SK-N-SH (cell line): ENCODE data around the gene TSPAN16. TPM values are rescaled to one million over a fixed set of nuclear protein-coding genes. Genes with fewer than 3 reads are reported as not detected.

Source experiments
- CTCF ChIA-PET: fragments of 300-600, 350-600 bp; formaldehyde crosslinking; extraction: SDS; loops from one replicate; lab custom pipeline; 2021; lab: Yijun Ruan, JAX
- POLR2A ChIA-PET: fragments of 350-600 bp; sonication (Branson Sonifier 250); formaldehyde crosslinking; extraction: SDS; loops from one replicate; lab custom pipeline; 2020; ENCODE audit warnings: antibody characterized with exemption, inconsistent platforms; lab: Yijun Ruan, JAX
- DNase-seq: peaks from one replicate; pipeline ENCODE4 v3.0.0; 2012
- H2AFZ ChIP-seq: fragments of 200-600 bp; sonication (generic); 2 replicates; pipeline ENCODE4 v1.8.1; 2016; ENCODE audit warnings: antibody characterized with exemption, mild to moderate bottlenecking, low read depth
- H3F3A ChIP-seq: fragments of 200-600 bp; sonication (generic); replicated peaks from 2 replicates; pipeline ENCODE3; 2016; ENCODE audit warnings: antibody characterized with exemption, mild to moderate bottlenecking; ENCODE audit not compliant: insufficient read depth
- H3K27ac ChIP-seq, 2 experiments: fragments of 200-500 bp in 1 of 2; fragments of 200-600 bp in 1 of 2; sonication (Bioruptor generic) in 1 of 2; sonication (generic), shearing (Covaris generic) in 1 of 2; 2 replicates each; pipeline versions ENCODE4 v1.5.1 to v1.6.1; 2014 to 2016; ENCODE audit warnings: low read depth in 2 of 2, inconsistent platforms in 1 of 2, low read length in 1 of 2, mild to moderate bottlenecking in 1 of 2, mixed read lengths in 1 of 2
- H3K27me3 ChIP-seq: fragments of 200-600 bp; sonication (generic), shearing (Covaris generic); 2 replicates; pipeline ENCODE4 v1.6.1; 2016; ENCODE audit warnings: mixed run types; ENCODE audit not compliant: insufficient read depth
- H3K36me3 ChIP-seq, 2 experiments: fragments of 200-500 bp in 1 of 2; fragments of 200-600 bp in 1 of 2; sonication (Bioruptor generic) in 1 of 2; sonication (generic) in 1 of 2; replicated peaks in 1 of 2; 2 replicates each; pipeline versions ENCODE3 to v1.5.1; 2014 to 2016; ENCODE audit warnings: low read length in 1 of 2, mild to moderate bottlenecking in 1 of 2; ENCODE audit not compliant: insufficient read depth in 2 of 2, control insufficient read depth in 1 of 2
- H3K4me1 ChIP-seq, 2 experiments: fragments of 200-500 bp in 1 of 2; fragments of 200-600 bp in 1 of 2; sonication (Bioruptor generic) in 1 of 2; sonication (generic), shearing (Covaris generic) in 1 of 2; 2 replicates each; pipeline versions ENCODE4 v1.5.1 to v1.6.1; 2014 to 2016; ENCODE audit warnings: low read depth in 1 of 2, low read length in 1 of 2, mixed run types in 1 of 2; ENCODE audit not compliant: insufficient read depth in 2 of 2, control insufficient read depth in 1 of 2
- H3K4me2 ChIP-seq: fragments of 200-600 bp; sonication (generic), shearing (Covaris generic); 2 replicates; pipeline ENCODE4 v1.6.1; 2017; ENCODE audit warnings: mixed run types
- H3K4me3 ChIP-seq, 2 experiments: fragments of 200-500 bp in 1 of 2; fragments of 200-600 bp in 1 of 2; sonication (Bioruptor generic) in 1 of 2; sonication (generic), shearing (Covaris generic) in 1 of 2; 2 replicates each; pipeline versions ENCODE4 v1.5.1 to v1.8.1; 2014 to 2016; ENCODE audit warnings: low read depth in 2 of 2, inconsistent platforms in 1 of 2, low read length in 1 of 2, mild to moderate bottlenecking in 1 of 2, mixed read lengths in 1 of 2, moderate library complexity in 1 of 2
- H3K79me2 ChIP-seq: fragments of 200-600 bp; sonication (generic); 2 replicates; pipeline ENCODE4 v1.8.1; 2017; ENCODE audit warnings: mild to moderate bottlenecking; ENCODE audit not compliant: insufficient read depth
- H3K9ac ChIP-seq: fragments of 200-600 bp; sonication (generic); 2 replicates; pipeline ENCODE4 v1.6.1; 2017; ENCODE audit warnings: mixed run types
- H3K9me2 ChIP-seq: fragments of 200-600 bp; sonication (generic); 2 replicates; pipeline ENCODE4 v1.6.1; 2017; ENCODE audit warnings: mixed run types
- H3K9me3 ChIP-seq: fragments of 200-600 bp; sonication (generic); 2 replicates; pipeline ENCODE4 v1.6.1; 2017; ENCODE audit warnings: mixed run types, mild to moderate bottlenecking, moderate library complexity
- H4K20me1 ChIP-seq: fragments of 200-600 bp; sonication (generic); 2 replicates; pipeline ENCODE4 v1.6.1; 2017; ENCODE audit warnings: mild to moderate bottlenecking, mixed run types; ENCODE audit not compliant: insufficient read depth
- CTCF ChIP-seq: fragments of 200-600 bp; sonication (generic); IDR thresholded peaks from 2 replicates; pipeline ENCODE4 v1.6.1; 2017; ENCODE audit warnings: antibody characterized with exemption, mild to moderate bottlenecking, moderate library complexity
- EZH2phosphoT487 ChIP-seq: fragments of 200-600 bp; sonication (generic); IDR thresholded peaks from 2 replicates; pipeline ENCODE4 v1.6.1; 2017; ENCODE audit warnings: low read depth, mixed run types, mild to moderate bottlenecking, antibody characterized with exemption, moderate library complexity, borderline replicate concordance
- FOSL2 ChIP-seq: IDR thresholded peaks from 2 replicates; pipeline ENCODE4 v1.4.0; 2012; ENCODE audit warnings: low read depth, mild to moderate bottlenecking, moderate library complexity, borderline replicate concordance
- FOXM1 ChIP-seq: IDR thresholded peaks from 2 replicates; pipeline ENCODE4 v1.4.0; 2012; ENCODE audit warnings: low read depth, mild to moderate bottlenecking
- GATA2 ChIP-seq: sonication (generic); formaldehyde crosslinking; IDR thresholded peaks from 2 replicates; pipeline ENCODE4 v1.5.0; 2020; ENCODE audit warnings: mild to moderate bottlenecking, missing genetic modification reagents
- IRF3 ChIP-seq: fragments of 150-350 bp; IDR thresholded peaks from 2 replicates; pipeline ENCODE4 v1.6.1; 2016; ENCODE audit warnings: mild to moderate bottlenecking, low read depth, low read length
- JUND ChIP-seq: IDR thresholded peaks from 2 replicates; pipeline ENCODE4 v1.4.0; 2012
- MAX ChIP-seq: IDR thresholded peaks from 2 replicates; pipeline ENCODE4 v1.4.0; 2012; ENCODE audit warnings: low read depth
- MXI1 ChIP-seq: IDR thresholded peaks from 2 replicates; pipeline ENCODE4 v1.6.1; 2012; ENCODE audit warnings: mild to moderate bottlenecking, low read depth, low read length, improper control_type of control experiment
- NFIC ChIP-seq: IDR thresholded peaks from 2 replicates; pipeline ENCODE4 v1.4.0; 2012; ENCODE audit warnings: borderline replicate concordance
- PBX3 ChIP-seq: IDR thresholded peaks from 2 replicates; pipeline ENCODE4; 2012
- RCOR1 ChIP-seq: fragments of 150-350 bp; IDR thresholded peaks from 2 replicates; pipeline ENCODE4 v1.6.1; 2017; ENCODE audit warnings: antibody characterized with exemption, low read length
- RXRA ChIP-seq: IDR thresholded peaks from 2 replicates; pipeline ENCODE4 v1.4.0; 2012; ENCODE audit warnings: low read depth, mild to moderate bottlenecking, borderline replicate concordance
- SIN3A ChIP-seq: IDR thresholded peaks from 2 replicates; pipeline ENCODE4 v1.6.1; 2012; ENCODE audit warnings: low read depth, mild to moderate bottlenecking, low read length, moderate library complexity, borderline replicate concordance
- SMC3 ChIP-seq: IDR thresholded peaks from 2 replicates; pipeline ENCODE4 v1.6.1; 2012; ENCODE audit warnings: low read depth, low read length, improper control_type of control experiment
- TAF1 ChIP-seq: IDR thresholded peaks from 2 replicates; pipeline ENCODE4 v1.6.1; 2012; ENCODE audit warnings: low read depth, mild to moderate bottlenecking, low read length, moderate library complexity, borderline replicate concordance
- TEAD4 ChIP-seq: IDR thresholded peaks from 2 replicates; pipeline ENCODE4 v1.4.0; 2012; ENCODE audit warnings: mild to moderate bottlenecking, borderline replicate concordance; ENCODE audit not compliant: insufficient read depth
- USF1 ChIP-seq: IDR thresholded peaks from 2 replicates; pipeline ENCODE4 v1.4.0; 2012; ENCODE audit warnings: low read depth, borderline replicate concordance
- YY1 ChIP-seq: IDR thresholded peaks from 2 replicates; pipeline ENCODE4 v1.4.0; 2012; ENCODE audit warnings: low read depth, mild to moderate bottlenecking
- ZBTB33 ChIP-seq: IDR thresholded peaks from 2 replicates; pipeline ENCODE4 v1.4.0; 2012; ENCODE audit warnings: low read depth, borderline replicate concordance
- WGBS: methylation state at CpG from one replicate; pipeline ENCODE4 v1.1.6; 2017; ENCODE audit warnings: low lambda C conversion rate; 5-methylcytosine and 5-hydroxymethylcytosine counted together
- polyA plus RNA-seq, 3 experiments: library from polyadenylated mRNA; depleted of rRNA; stranded (reverse); fragments of >200 nt; gene quantifications; 2 replicates each; pipeline ENCODE4 v1.2.3, GENCODE V29; 2012

The TSPAN16 gene
- polyA plus RNA-seq, 1 of the 3 experiments (the other 2 are of a cell fraction), result not detected

- DNase-seq, result no peak
- ChIA-PET CTCF (no interaction called here), POLR2A (no interaction called here)
These were observed 4.8 kb downstream of the TSPAN16 start for GRCh38 chr19:11300811-11301120.

More at GRCh38 chr19:11300811-11301120, 4.8 kb downstream of the TSPAN16 start:
- no peaks in the 10 kb centered on the region for H3K27me3 ChIP-seq
- H3K9me2 ChIP-seq, result no peaks in the 10 kb centered on the region
- H3K27ac ChIP-seq, result no peak overlapping the region
- no peak overlapping the region for H2AFZ ChIP-seq
- H3K4me2 ChIP-seq, result no peak overlapping the region
- H3K9ac ChIP-seq, result no peak overlapping the region
- 79% methylated on average over 11 of the region's 11 CpGs for WGBS
- no peaks in the 10 kb centered on the region for H4K20me1 ChIP-seq
- H3K79me2 ChIP-seq, result no peaks in the 10 kb centered on the region
- H3K4me1 ChIP-seq, result no peaks in the 10 kb centered on the region; a peak in 1 of 4 replicates
- no peaks in the 10 kb centered on the region for H3K9me3 ChIP-seq
- H3F3A ChIP-seq, result peaks cover 4% of the 10 kb centered on the region
- TF ChIP-seq NFIC (no peak), MXI1 (no peak), JUND (no peak), CTCF (no peak), ZBTB33 (no peak), FOXM1 (no peak), YY1 (no peak), PBX3 (no peak), FOSL2 (no peak), MAX (no peak), TAF1 (no peak), TEAD4 (no peak), RCOR1 (no peak), RXRA (no peak), EZH2phosphoT487 (no peak), GATA2 (CRISPR knock-in tag) (no peak), SMC3 (no peak), IRF3 (no peak), SIN3A (no peak), USF1 (no peak)
- H3K4me3 ChIP-seq, result no peak overlapping the region
- no peaks in the 10 kb centered on the region for H3K36me3 ChIP-seq
